Activated T-helper 17 cell treated with anti-CD3 and anti-CD28 coated beads, Interleukin-2, amount 50 U/mL, for 72 hours (primary cell): ENCODE results near the gene PAX7. TPM values are rescaled to one million over a fixed set of nuclear protein-coding genes. Genes with fewer than 3 reads are reported as not detected.

Experiments used
- ATAC-seq: fragments of 150-1000 bp; cut with Tn5 transposase; replicated peaks from 2 replicates; pipeline ENCODE4 v1.10.0; 2021; ENCODE audit warnings: mild to moderate bottlenecking, moderate library complexity
- H3K27ac Mint-ChIP-seq: one replicate; pipeline ENCODE4 v1.8.0; 2022; ENCODE audit warnings: mixed read lengths
- H3K27me3 Mint-ChIP-seq: one replicate; pipeline ENCODE4 v1.8.0; 2022; ENCODE audit warnings: mixed read lengths
- H3K36me3 Mint-ChIP-seq: one replicate; pipeline ENCODE4 v1.8.0; 2022; ENCODE audit warnings: low read depth, mild to moderate bottlenecking, mixed read lengths
- H3K4me1 Mint-ChIP-seq: one replicate; pipeline ENCODE4 v1.8.0; 2022; ENCODE audit warnings: mixed read lengths
- H3K4me3 Mint-ChIP-seq: one replicate; pipeline ENCODE4 v1.8.0; 2022; ENCODE audit warnings: mild to moderate bottlenecking, mixed read lengths
- H3K9me3 Mint-ChIP-seq: one replicate; pipeline ENCODE4 v1.8.0; 2022; ENCODE audit warnings: mixed read lengths
- total RNA-seq, 2 donors: library from RNA; stranded (reverse); gene quantifications; one replicate each; pipeline ENCODE4 v1.2.3, GENCODE V29; 2022

Gene PAX7
- total RNA-seq, 2 donors from 2014 or later, result not detected

- H3K27ac Mint-ChIP-seq, result no peak overlapping the region
- H3K4me3 Mint-ChIP-seq, result no peak overlapping the region
- no peaks in the 10 kb centered on the region for H3K9me3 Mint-ChIP-seq
- H3K4me1 Mint-ChIP-seq, result no peaks in the 10 kb centered on the region
- H3K36me3 Mint-ChIP-seq, result no peaks in the 10 kb centered on the region
- H3K27me3 Mint-ChIP-seq, result peaks cover 44% of the 10 kb centered on the region
- ATAC-seq, result no peak
Measured at GRCh38 chr1:18711536-18712251, 81.0 kb downstream of the PAX7 start.

DNA sequence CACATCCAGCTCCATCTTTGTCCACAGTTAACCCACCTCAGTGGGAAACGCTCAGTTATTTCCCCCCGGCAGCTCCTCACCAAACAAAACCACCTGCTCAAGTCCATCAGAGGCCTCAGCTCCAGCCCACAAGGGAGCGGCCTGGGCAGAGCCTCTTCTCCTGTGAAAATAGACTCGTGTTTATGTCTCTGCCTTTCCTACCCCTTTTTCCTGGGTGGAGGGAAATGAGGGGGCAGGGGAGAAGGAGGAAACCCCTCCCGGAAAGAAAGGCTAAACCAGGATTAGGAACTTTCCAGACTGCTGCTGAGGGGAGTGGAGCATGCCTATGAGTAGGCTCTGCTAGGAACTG is 81.6 kb downstream of the PAX7 start:
- Mint-ChIP-seq H3K27ac (no peak overlapping the region), H3K4me3 (no peak overlapping the region), H3K4me1 (no peaks in the 10 kb centered on the region), H3K9me3 (no peaks in the 10 kb centered on the region), H3K27me3 (peaks cover 45% of the 10 kb centered on the region), H3K36me3 (no peaks in the 10 kb centered on the region)
- ATAC-seq, result no peak

DNA sequence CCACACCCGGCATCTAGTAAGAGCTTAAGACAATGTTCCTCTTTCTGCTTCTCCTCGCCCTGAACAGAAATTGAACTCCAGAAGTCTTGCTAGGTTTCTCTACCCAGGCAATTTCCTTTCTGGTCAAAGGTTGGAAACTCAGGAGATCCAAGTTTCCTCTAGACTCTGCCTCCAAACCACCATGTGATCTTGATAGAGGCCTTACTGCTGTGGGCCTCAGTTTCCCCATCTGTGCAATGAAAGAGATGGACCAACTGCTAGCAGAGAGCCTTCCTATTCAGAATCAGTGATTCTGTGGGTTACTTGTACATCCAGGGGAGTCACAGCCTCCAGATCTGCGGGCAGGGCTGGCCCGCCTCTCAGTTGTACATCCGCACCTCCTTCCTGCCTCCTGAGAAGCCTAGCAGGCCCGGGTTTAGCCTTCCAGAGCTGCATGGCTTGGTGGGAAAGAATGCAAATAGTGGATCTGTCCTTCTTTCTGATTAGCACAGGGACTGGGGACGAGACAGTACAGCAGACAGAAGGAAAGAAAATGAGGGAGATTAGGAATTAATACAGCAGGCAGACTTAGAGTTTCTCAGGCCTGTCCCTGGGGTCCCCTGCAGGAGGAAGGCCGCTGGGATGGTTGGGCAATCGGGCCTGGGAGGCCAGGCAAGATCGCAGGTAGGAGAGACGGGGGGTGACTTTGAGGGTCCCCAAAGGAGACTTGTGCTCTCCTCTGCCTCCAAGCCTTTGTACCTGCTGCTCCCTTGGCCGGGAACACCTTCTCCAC is 83.9 kb downstream of the PAX7 start:
- Mint-ChIP-seq H3K36me3 (no peaks in the 10 kb centered on the region), H3K9me3 (no peaks in the 10 kb centered on the region), H3K4me1 (no peaks in the 10 kb centered on the region), H3K27ac (no peak overlapping the region), H3K27me3 (peaks cover 47% of the 10 kb centered on the region), H3K4me3 (no peak overlapping the region)
- no peak for ATAC-seq

- no peak for ATAC-seq
- H3K4me3 Mint-ChIP-seq, result no peak overlapping the region
- H3K27me3 Mint-ChIP-seq, result peaks cover 55% of the 10 kb centered on the region
- no peaks in the 10 kb centered on the region for H3K4me1 Mint-ChIP-seq
- H3K27ac Mint-ChIP-seq, result no peak overlapping the region
- H3K36me3 Mint-ChIP-seq, result no peaks in the 10 kb centered on the region
- no peaks in the 10 kb centered on the region for H3K9me3 Mint-ChIP-seq
Measured at GRCh38 chr1:18716112-18716784, 85.6 kb downstream of the PAX7 start.

GRCh38 chr1:18716785-18717678 is 86.4 kb downstream of the PAX7 start:
- no peaks in the 10 kb centered on the region for H3K9me3 Mint-ChIP-seq
- H3K27ac Mint-ChIP-seq, result no peak overlapping the region
- H3K27me3 Mint-ChIP-seq, result peaks cover 60% of the 10 kb centered on the region
- no peaks in the 10 kb centered on the region for H3K4me1 Mint-ChIP-seq
- no peak overlapping the region for H3K4me3 Mint-ChIP-seq
- ATAC-seq, result no peak
- H3K36me3 Mint-ChIP-seq, result no peaks in the 10 kb centered on the region

GRCh38 chr1:18719786-18720451 is 89.3 kb downstream of the PAX7 start:
- H3K36me3 Mint-ChIP-seq, result no peaks in the 10 kb centered on the region
- H3K4me1 Mint-ChIP-seq, result no peaks in the 10 kb centered on the region
- no peak overlapping the region for H3K27ac Mint-ChIP-seq
- no peaks in the 10 kb centered on the region for H3K9me3 Mint-ChIP-seq
- peaks cover 65% of the 10 kb centered on the region for H3K27me3 Mint-ChIP-seq
- no peak for ATAC-seq
- H3K4me3 Mint-ChIP-seq, result no peak overlapping the region

DNA sequence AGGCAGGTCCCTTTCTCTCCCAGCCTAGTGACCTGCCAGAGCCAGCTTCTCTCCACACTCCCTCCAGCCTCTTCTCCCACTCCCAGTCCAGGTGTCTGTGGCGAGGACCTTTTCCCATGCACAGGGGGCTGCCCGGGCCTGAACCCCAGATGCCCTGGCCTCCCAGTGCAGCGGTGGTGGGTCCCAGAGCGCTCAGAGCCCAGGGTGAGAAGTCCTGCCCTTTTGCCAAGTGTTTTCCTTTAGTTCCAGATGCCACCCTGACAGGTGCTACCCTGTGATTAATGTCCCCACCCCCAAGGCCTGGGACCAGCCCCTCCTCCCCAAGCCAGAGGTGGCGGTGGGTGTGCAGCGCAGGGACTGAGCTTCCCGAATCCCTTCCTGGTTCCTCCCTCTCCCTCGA is 90.4 kb downstream of the PAX7 start:
- no peaks in the 10 kb centered on the region for H3K4me1 Mint-ChIP-seq
- ATAC-seq, result no peak
- H3K9me3 Mint-ChIP-seq, result no peaks in the 10 kb centered on the region
- H3K27me3 Mint-ChIP-seq, result peaks cover 62% of the 10 kb centered on the region
- H3K27ac Mint-ChIP-seq, result no peak overlapping the region
- no peaks in the 10 kb centered on the region for H3K36me3 Mint-ChIP-seq
- H3K4me3 Mint-ChIP-seq, result no peak overlapping the region

- Mint-ChIP-seq H3K9me3 (no peaks in the 10 kb centered on the region), H3K27ac (no peak overlapping the region), H3K36me3 (no peaks in the 10 kb centered on the region), H3K4me1 (no peaks in the 10 kb centered on the region), H3K4me3 (no peak overlapping the region), H3K27me3 (peaks cover 59% of the 10 kb centered on the region)
- ATAC-seq, result no peak
Measured at GRCh38 chr1:18721776-18722175, 91.1 kb downstream of the PAX7 start.

GRCh38 chr1:18722270-18722669 is 91.6 kb downstream of the PAX7 start:
- H3K4me1 Mint-ChIP-seq, result no peaks in the 10 kb centered on the region
- no peak for ATAC-seq
- no peak overlapping the region for H3K27ac Mint-ChIP-seq

DNA sequence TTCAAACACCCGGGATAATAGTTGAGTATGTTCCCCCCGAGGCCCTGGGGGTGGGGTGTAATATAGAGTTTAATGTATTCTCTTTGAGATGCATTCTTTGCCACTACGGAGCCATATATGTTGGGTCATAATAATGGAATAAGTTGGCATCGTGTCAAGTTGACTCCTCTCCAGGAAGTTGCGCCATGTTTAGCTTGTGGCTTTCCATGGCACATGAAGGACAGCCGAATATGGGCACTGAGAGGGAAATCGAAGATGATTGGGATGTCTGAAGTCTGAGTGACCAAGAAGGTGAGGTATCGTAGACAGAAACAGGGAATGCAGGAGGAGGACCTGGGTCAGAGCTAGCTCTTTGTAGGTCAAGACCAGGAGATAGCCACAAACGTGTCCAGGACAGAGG is 92.6 kb downstream of the PAX7 start:
- Mint-ChIP-seq H3K27ac (no peak overlapping the region), H3K4me3 (no peak overlapping the region), H3K36me3 (no peaks in the 10 kb centered on the region), H3K9me3 (no peaks in the 10 kb centered on the region), H3K4me1 (no peaks in the 10 kb centered on the region), H3K27me3 (peaks cover 63% of the 10 kb centered on the region)
- ATAC-seq, result no peak

More at GRCh38 chr1:18722270-18722669, 91.6 kb downstream of the PAX7 start:
- Mint-ChIP-seq H3K27me3 (peaks cover 63% of the 10 kb centered on the region), H3K4me3 (no peak overlapping the region), H3K9me3 (no peaks in the 10 kb centered on the region), H3K36me3 (no peaks in the 10 kb centered on the region)

DNA sequence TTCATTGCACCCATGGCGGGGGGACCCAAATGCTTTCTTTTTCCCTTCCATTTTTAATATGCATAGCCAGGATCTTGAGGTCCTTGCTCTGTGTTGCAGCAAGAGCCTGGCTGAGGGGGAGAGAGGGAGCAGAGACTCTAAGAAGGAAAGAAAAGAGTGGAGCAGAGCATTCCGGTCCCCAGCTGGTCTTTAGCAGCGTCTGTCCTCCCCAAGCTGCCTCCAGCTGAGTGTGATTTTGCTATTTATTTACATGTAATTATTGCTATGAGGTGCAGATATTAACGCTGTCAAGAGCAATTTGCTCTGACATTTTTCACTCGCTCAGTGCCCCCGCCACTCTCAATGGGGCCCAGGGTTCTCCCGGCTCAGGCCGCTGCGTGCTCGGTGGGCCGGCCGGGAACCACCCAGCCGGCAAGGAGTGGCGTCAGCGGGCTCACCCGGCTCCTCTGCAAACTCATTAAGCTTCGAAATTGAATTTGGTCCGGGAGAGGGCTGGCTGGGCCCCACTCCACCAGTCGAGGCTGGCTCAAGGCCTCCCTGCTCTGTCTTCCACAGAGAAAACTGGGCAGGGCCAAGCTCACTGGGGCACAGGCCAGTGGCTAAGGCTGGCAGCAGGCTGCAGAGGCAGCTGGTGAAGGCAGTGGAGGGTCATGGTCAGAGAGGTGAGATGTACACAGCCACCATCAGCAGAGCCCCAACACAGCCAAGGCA is 93.2 kb downstream of the PAX7 start:
- Mint-ChIP-seq H3K36me3 (no peaks in the 10 kb centered on the region), H3K4me1 (no peaks in the 10 kb centered on the region), H3K9me3 (no peaks in the 10 kb centered on the region), H3K27ac (no peak overlapping the region), H3K27me3 (peaks cover 66% of the 10 kb centered on the region), H3K4me3 (no peak overlapping the region)
- no peak for ATAC-seq

GRCh38 chr1:18724801-18725200 is 94.2 kb downstream of the PAX7 start:
- Mint-ChIP-seq H3K4me3 (no peak overlapping the region), H3K4me1 (no peaks in the 10 kb centered on the region), H3K36me3 (no peaks in the 10 kb centered on the region), H3K9me3 (no peaks in the 10 kb centered on the region), H3K27me3 (peaks cover 67% of the 10 kb centered on the region), H3K27ac (no peak overlapping the region)
- ATAC-seq, result no peak

GRCh38 chr1:18725231-18725895 is 94.7 kb downstream of the PAX7 start:
- Mint-ChIP-seq H3K36me3 (no peaks in the 10 kb centered on the region), H3K27ac (no peak overlapping the region), H3K27me3 (peaks cover 62% of the 10 kb centered on the region), H3K9me3 (no peaks in the 10 kb centered on the region), H3K4me3 (no peak overlapping the region), H3K4me1 (no peaks in the 10 kb centered on the region)
- ATAC-seq, result no peak
